GM21423 (cell line): Measurements from ENCODE around the gene EIF4E1B.

Source experiments
- ATAC-seq: cut with Tn5 transposase; IDR thresholded peaks from one replicate; pipeline ENCODE4 v1.9.1; 2021; ENCODE audit warnings: mild to moderate bottlenecking, moderate library complexity; ENCODE audit not compliant: unreplicated experiment

Gene EIF4E1B

DNA sequence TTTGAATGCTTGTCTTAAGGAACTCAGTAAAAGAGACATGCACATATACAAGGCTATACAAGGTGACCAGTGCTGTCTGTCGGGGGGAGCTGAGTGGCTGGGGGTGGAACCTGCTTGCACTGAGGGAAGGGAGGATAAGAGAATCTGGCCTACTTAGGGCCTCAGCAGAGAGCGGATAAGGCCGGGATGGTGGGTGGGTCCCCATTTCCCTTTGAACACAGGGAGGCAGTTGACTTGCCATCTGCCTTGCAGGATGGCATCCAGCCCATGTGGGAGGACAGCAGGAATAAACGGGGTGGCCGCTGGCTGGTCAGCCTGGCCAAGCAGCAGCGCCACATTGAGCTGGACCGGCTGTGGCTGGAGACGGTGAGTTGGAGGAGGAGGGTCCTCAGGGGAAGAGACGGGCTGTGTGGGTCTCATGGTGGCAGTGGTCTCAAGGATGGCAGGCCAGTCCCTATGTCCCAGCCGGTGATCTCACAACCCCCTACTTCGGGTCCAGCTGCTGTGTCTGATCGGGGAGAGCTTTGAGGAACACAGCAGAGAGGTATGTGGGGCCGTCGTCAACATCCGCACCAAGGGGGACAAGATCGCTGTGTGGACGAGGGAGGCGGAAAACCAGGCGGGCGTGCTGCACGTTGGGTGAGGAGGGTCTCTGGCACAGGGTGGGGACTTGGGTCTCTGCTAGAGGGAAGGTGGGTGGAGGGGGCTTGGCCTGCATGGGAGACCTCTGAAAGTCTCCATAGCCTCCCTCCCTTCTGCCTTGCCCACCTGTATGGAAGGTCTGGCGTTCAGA is 14.6 kb downstream of the EIF4E1B start:
- ATAC-seq = no peak

DNA sequence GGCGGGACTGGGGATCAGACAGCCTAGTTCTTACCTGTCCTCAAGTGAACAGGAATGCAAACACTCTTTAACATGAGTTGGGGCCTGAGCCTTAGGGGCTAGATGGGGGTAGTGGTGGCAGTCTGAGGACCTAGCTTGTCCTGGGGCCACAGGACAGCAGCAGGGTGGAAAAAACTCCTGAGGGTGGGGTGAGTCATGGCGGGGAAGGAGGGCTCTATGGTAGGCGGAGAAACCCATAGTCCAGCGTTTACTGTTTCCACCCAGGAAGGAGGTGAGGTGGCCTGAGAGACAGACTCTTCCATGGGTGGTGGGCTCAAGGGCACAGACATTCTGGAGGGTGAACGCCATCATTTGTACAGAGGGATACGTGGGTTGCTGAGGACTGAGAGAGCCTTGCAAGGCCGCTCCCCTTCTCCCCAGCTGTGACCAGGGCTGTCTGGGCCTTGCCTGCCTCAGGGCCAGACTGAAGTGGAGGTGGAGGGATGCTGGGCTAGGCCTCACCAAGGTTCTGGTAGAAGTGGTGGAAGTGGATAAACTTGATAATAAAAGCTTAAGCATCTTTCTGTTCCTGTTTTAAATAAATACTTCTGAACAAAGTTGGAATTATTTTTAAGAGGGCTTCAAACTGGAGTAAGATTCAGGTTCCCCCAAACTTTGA is 15.7 kb downstream of the EIF4E1B start:
- no peak for ATAC-seq

DNA sequence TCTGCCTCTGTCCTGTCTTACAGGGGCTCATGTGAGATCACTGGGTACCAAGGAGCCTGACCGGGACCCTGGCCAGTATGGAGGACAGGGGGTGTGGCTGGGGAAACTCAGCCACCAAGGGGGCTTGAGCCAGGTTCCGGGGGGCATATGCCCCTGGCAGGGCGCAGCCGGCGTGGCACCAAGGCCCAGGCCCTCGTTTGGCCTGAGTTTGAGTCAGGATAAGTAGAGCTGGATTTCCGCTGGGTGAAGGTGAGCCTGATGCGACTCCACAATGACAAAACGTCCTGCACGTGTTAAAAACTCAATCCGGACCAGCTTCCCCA is 16.2 kb downstream of the EIF4E1B start:
- ATAC-seq = peak; percentile 2

- ATAC-seq = peak; percentile 94
These were observed 16.8 kb downstream of the EIF4E1B start, which contains the start of gene TSPAN17 for GRCh38 chr5:176647030-176647842. TSPAN17 (plus strand) TSS chr5:176647484; CDS start chr5:176647616, 132 bp downstream.

- ATAC-seq = no peak
These were observed 17.5 kb downstream of the EIF4E1B start for GRCh38 chr5:176647843-176648473.

- ATAC-seq = no peak
These were observed 18.2 kb downstream of the EIF4E1B start for GRCh38 chr5:176648474-176649194.

DNA sequence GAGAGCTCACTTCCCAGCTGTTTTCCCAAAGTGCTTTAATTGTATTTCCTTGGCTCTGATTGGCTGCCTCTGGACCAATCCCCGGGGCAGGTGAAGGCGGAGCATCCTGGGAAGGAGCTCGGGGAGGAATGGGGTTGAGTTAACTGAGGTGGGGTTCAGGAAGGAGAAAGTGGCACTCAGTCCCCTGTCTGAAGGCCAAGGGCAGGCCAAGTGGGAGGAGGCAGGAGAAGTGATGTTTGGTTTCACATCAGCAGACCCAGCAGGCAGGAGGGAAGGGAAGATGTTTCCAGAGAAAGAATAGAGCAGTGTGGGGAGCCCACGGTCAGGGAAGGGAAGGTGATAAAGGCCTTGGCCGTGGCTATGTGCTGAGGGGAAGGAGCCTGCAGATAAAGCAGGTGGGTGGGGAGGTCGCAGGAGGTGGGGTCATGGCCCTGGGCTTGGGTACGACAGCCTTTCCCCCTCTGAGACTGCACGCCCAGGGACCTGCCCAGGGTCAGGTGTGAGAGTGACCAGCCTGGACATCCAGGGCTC is 19.9 kb downstream of the EIF4E1B start:
- ATAC-seq = no peak

DNA sequence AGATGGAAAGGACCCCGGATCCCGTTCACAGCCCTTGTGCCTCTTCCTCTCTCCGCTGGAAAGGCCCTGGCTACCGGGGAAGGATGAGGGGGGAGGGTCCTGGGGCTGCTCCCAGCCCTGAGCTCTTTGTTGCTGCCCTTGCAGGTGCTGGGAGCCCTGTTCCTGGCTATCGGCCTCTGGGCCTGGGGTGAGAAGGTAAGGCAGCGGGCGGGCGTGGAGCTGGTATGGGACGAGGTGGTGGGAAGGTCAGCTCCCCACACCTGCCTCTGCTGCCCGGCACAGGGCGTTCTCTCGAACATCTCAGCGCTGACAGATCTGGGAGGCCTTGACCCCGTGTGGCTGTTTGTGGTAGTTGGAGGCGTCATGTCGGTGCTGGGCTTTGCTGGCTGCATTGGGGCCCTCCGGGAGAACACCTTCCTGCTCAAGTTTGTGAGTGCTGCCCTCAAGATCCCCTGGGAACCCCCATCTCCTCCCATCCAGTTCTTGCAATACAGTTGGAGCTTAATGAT is 21.1 kb downstream of the EIF4E1B start:
- ATAC-seq = no peak

GRCh38 chr5:176652136-176652535 is 21.7 kb downstream of the EIF4E1B start:
- no peak for ATAC-seq

DNA sequence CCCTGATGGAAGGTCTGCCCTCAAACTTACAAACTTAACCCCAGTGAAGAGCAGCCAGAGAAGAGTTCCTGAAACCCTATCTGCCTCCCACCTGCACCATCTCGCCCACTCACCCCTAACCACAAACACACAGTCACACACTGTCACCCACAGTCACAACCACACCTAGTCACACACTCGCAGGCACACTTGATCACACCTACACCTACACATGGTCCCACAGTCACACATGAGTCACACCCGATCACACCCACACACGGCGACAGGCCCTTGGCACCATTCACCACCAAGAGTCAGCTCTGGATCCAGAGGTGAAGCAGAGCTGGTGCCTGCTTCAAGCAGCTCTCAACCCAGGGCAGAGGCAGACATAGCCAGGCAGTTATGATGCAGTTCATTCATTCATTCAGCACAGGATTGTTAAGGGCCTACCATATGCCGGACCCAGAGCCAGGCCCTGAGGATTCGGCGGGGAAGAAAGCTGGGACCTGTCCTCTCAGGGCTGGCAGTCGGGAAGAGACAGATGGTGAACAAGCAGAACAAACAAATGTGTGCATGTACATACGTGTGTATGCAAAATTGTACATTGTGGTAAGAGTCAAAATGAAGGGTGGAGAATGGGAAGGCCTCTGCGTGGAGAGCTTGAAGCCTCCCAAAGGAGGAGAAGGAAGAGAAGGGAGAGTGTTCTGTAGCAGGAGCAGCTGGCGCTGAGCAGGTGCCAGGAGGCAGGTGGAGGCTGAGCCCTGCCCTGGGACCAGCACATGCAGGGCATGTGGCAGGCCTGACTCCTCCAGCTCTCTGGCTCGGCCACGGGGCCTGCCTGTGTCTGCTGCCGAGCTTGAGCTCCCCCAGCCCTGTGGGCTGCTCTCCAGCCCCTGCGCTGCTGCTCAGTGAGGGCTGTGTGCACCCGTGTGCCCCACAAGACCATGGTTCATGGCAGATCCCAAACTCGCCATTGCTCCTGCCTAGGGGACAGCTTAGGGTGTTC is 23.2 kb downstream of the EIF4E1B start:
- no peak for ATAC-seq

GRCh38 chr5:176654856-176655255 is 24.4 kb downstream of the EIF4E1B start:
- no peak for ATAC-seq

- no peak for ATAC-seq
These were observed 26.1 kb downstream of the EIF4E1B start for GRCh38 chr5:176656467-176656990.

- ATAC-seq = peak; percentile 45
These were observed 27.6 kb downstream of the EIF4E1B start for GRCh38 chr5:176658007-176658599.

GRCh38 chr5:176658817-176659511 is 28.5 kb downstream of the EIF4E1B start:
- ATAC-seq = peak; percentile 40

DNA sequence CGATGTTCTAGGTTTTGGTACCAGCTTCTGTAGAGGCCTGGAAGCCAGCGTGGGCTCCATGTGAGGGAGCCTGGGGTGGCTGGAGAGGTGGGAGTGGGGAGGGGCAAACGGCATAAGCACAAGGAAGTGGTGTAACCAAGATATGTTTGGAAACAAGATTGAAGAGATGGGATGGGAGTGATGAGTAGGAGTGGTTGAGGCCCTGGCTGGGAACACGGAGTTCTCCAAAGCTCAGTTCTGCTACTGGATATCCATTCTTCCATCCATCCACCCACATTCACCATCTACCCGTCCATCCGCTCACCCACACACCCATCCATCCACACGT is 29.0 kb downstream of the EIF4E1B start:
- no peak for ATAC-seq

DNA sequence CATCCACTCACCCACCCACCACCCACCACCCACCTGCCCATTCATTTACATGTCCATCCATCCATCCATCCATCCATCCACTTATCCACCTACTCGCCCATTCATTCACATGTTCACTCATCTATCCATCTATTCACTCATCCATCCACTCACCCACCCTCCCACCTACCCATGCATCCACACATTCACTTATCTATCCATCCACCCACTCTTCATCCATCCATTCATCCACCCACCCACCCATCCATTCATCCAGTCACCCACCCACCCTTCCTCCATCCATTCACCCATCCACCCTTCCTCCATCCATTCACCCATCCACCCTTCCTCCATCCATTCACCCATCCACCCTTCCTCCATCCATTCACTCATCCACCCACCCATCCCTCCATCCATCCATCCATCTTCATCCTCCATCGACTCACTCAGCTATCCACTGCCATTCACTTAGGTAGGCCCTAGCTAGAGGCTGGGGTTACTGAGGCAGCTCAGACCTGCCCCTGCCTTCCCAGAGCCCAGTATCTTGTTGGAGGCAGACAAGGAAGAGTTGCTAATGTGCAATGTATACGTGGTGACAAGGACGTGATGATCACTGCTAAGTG is 29.5 kb downstream of the EIF4E1B start:
- no peak for ATAC-seq

DNA sequence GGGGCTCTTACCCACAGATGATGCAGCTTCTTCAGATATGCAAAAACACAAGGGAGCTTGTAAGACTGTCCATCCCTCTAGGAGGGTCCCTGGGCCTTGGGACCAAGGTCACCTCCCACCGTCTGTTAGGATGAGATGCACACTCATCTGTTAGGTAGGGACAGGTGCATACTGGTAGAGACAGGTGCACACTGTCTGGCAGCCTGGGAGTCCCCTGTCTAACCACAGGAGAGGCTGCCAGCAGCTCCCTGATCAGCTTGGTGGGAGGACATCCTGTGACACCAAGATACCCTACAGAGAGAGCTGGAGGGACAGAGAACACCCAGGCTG is 30.0 kb downstream of the EIF4E1B start:
- ATAC-seq = peak; percentile 27
